Stomach (tissue), 9 donors: ENCODE measurements around the gene KIF6. TPM values are rescaled to one million over a fixed set of nuclear protein-coding genes. Genes with fewer than 3 reads are reported as not detected.

ENCODE experiments used
- DNase-seq, 2 donors: peaks; one replicate each; pipeline versions ENCODE4 v3.0.0 to v3.0.0-alpha.2; 2013 to 2019
- H3K27ac ChIP-seq, 5 donors: fragments of 200-600 bp in 4 of 5; sonication (generic) in 4 of 5; one replicate each; pipeline ENCODE4 v1.5.1; 2013 to 2019; ENCODE audit warnings: mild to moderate bottlenecking in 1 of 5, moderate library complexity in 1 of 5
- H3K27me3 ChIP-seq, 3 donors: fragments of 200-600 bp; sonication (generic); one replicate each; pipeline ENCODE4 v1.5.1; 2017 to 2019; ENCODE audit warnings: mixed run types in 1 of 3
- H3K36me3 ChIP-seq, 4 donors: fragments of 200-600 bp; sonication (generic); 1 replicate in 3 of 4; 2 replicates in 1 of 4; pipeline ENCODE4 v1.5.1; 2016 to 2019
- H3K4me1 ChIP-seq, 4 donors: fragments of 200-600 bp; sonication (generic); one replicate each; pipeline ENCODE4 v1.5.1; 2016 to 2019
- H3K4me3 ChIP-seq, 4 donors: fragments of 200-600 bp; sonication (generic) in 3 of 4; one replicate each; pipeline ENCODE4 v1.5.1; 2016 to 2019; ENCODE audit warnings: mild to moderate bottlenecking in 1 of 4
- H3K9me3 ChIP-seq, 4 donors: fragments of 200-600 bp; sonication (generic); one replicate each; pipeline ENCODE4 v1.5.1; 2016 to 2019
- CTCF ChIP-seq, 7 experiments: fragments of 450-650 bp in 4 of 7; fragments of 200-600 bp in 3 of 7; sonication (generic) in 3 of 7; IDR thresholded peaks; one replicate each; pipeline ENCODE4 v1.5.1; 2016 to 2019; ENCODE audit warnings: antibody characterized with exemption in 7 of 7, control low read depth in 2 of 7, mild to moderate bottlenecking in 1 of 7
- EP300 ChIP-seq: sonication (generic); formaldehyde crosslinking; IDR thresholded peaks from one replicate; pipeline ENCODE4 v1.6.1; 2017; ENCODE audit warnings: antibody characterized with exemption
- POLR2A ChIP-seq, 4 donors: fragments of 450-650 bp; IDR thresholded peaks; one replicate each; pipeline ENCODE4 v1.6.1; 2016; ENCODE audit warnings: antibody characterized with exemption in 4 of 4, control low read depth in 2 of 4, mild to moderate bottlenecking in 1 of 4, moderate library complexity in 1 of 4
- POLR2AphosphoS5 ChIP-seq, 3 donors: sonication (generic); formaldehyde crosslinking; IDR thresholded peaks; one replicate each; pipeline ENCODE4 v1.6.1; 2016; ENCODE audit warnings: antibody characterized with exemption in 3 of 3
- WGBS, 5 donors: extraction: QIAGEN DNeasy Blood & Tissue Kit in 3 of 5; methylation state at CpG; one replicate each; pipeline versions ENCODE4 v1.1.5 to v1.1.7; 2013 to 2018; 5-methylcytosine and 5-hydroxymethylcytosine counted together
- intact Hi-C: fragments of 100-400 bp; cut with DNase I; formaldehyde crosslinking; loops from one replicate; pipeline ENCODE4 v1.15.1; 2023; ENCODE audit warnings: low total_unique reads
- polyA plus RNA-seq, 3 donors: library from polyadenylated mRNA; stranded (reverse); fragments of 200-250 nt; gene quantifications; one replicate each; pipeline ENCODE4 v1.2.3, GENCODE V29; 2013
- total RNA-seq, 5 donors: library from RNA; depleted of rRNA; stranded (reverse); fragments of >200 nt; gene quantifications; one replicate each; pipeline versions ENCODE4 v1.1.0 to v1.2.3, GENCODE V29; 2014 to 2016
- donor health status: healthy with polysubstance abuse.
- donor health status: Bipolar disorder and iron deficiency.
- donor health status: healthy.

Gene KIF6
- total and polyA plus RNA-seq, 8 donors: 0.25 to 9.8 (median 0.37) TPM; not detected in 3

GRCh38 chr6:39756582-39756981, 31.4 kb upstream of the KIF6 start:
- intact Hi-C loops: no loop called here
- DNase-seq: no peak
- H3K9me3 ChIP-seq: no peaks in the 10 kb centered on the region
- H3K4me1 ChIP-seq: peaks cover 0 to 17% (median 9%) of the 10 kb centered on the region in 4 donors
- H3K27ac ChIP-seq: no peak overlapping the region
- H3K4me3 ChIP-seq: no peak overlapping the region
- WGBS, 5 donors: 88 to 100% (median 95%) methylated on average over 2 of the region's 2 CpGs
- H3K36me3 ChIP-seq: no peaks in the 10 kb centered on the region
- H3K27me3 ChIP-seq: no peaks in the 10 kb centered on the region
- TF ChIP-seq CTCF (IDR thresholded peaks at IDR 0.05) (no peak), EP300 (no peak), POLR2AphosphoS5 (IDR thresholded peaks at IDR 0.05) (no peak)

- TF ChIP-seq CTCF (IDR thresholded peaks at IDR 0.05): no peak
- TF ChIP-seq EP300: no peak
- no peak for TF ChIP-seq POLR2AphosphoS5 (IDR thresholded peaks at IDR 0.05)
- no peak for TF ChIP-seq POLR2A (IDR thresholded peaks at IDR 0.05)
- Histone ChIP-seq H3K4me3 (no peak overlapping the region), H3K27ac (no peak overlapping the region), H3K9me3 (no peaks in the 10 kb centered on the region), H3K36me3 (no peaks in the 10 kb centered on the region), H3K27me3 (no peaks in the 10 kb centered on the region), H3K4me1 (peaks cover 0 to 11% (median 8%) of the 10 kb centered on the region in 4 donors)
- no peak for DNase-seq
- WGBS, 5 donors: 21 to 53% (median 29%) methylated on average over 1 of the region's 1 CpG
- intact Hi-C loops: no loop called here
Observed at GRCh38 chr6:39755231-39755630, 30.0 kb upstream of the KIF6 start.

GRCh38 chr6:39754514-39755115, 29.4 kb upstream of the KIF6 start:
- peak overlapping the region in 3 of 5 donors; percentile 36 to 65 (median 59) for H3K27ac ChIP-seq
- 72 to 83% (median 82%) methylated on average over 5 of the region's 5 CpGs for WGBS, 5 donors

GRCh38 chr6:39753725-39754045, 28.5 kb upstream of the KIF6 start:
- Histone ChIP-seq H3K9me3 (no peaks in the 10 kb centered on the region), H3K4me1 (peaks cover 0 to 11% (median 7%) of the 10 kb centered on the region in 4 donors), H3K36me3 (no peaks in the 10 kb centered on the region), H3K27ac (peak overlapping the region in 3 of 5 donors; percentile 36 to 65 (median 59)), H3K4me3 (no peak overlapping the region), H3K27me3 (no peaks in the 10 kb centered on the region)
- WGBS, 5 donors: 33 to 78% (median 61%) methylated on average over 3 of the region's 3 CpGs
- no peak for DNase-seq
- TF ChIP-seq CTCF (IDR thresholded peaks at IDR 0.05): no peak
- TF ChIP-seq POLR2AphosphoS5 (IDR thresholded peaks at IDR 0.05): peak in 1 of 3 donors; percentile 10
- intact Hi-C loops: no loop called here

More at GRCh38 chr6:39754514-39755115, 29.4 kb upstream of the KIF6 start:
- Histone ChIP-seq H3K36me3 (no peaks in the 10 kb centered on the region), H3K9me3 (no peaks in the 10 kb centered on the region), H3K27me3 (no peaks in the 10 kb centered on the region), H3K4me3 (no peak overlapping the region), H3K4me1 (peaks cover 0 to 11% (median 7%) of the 10 kb centered on the region in 4 donors)
- peak in 1 of 2 donors; percentile 31 for DNase-seq
- no peak for TF ChIP-seq CTCF (IDR thresholded peaks at IDR 0.05)
- TF ChIP-seq POLR2AphosphoS5 (IDR thresholded peaks at IDR 0.05): no peak
- no peak for TF ChIP-seq EP300
- TF ChIP-seq POLR2A (IDR thresholded peaks at IDR 0.05): no peak
- intact Hi-C loops: no loop called here
